T-helper 2 cell treated with Interferon-gamma antibody and Interleukin-4, amounts not matched to agents 100 ng/mL and 5 ng/mL, for 36 hours (primary cell): ENCODE measurements around the gene NHSL1. TPM values are rescaled to one million over a fixed set of nuclear protein-coding genes. Genes with fewer than 3 reads are reported as not detected.

Experiments
- intact Hi-C: fragments of 100-400 bp; cut with micrococcal nuclease; formaldehyde crosslinking; loops from one replicate; pipeline ENCODE4 v1.15.1; 2023
- total RNA-seq: library from RNA; stranded (reverse); gene quantifications from 2 replicates; pipeline ENCODE4 v1.2.3, GENCODE V29; 2022

Gene NHSL1
- total RNA-seq, 1 donor from 2014 or later: 0.84 TPM

DNA sequence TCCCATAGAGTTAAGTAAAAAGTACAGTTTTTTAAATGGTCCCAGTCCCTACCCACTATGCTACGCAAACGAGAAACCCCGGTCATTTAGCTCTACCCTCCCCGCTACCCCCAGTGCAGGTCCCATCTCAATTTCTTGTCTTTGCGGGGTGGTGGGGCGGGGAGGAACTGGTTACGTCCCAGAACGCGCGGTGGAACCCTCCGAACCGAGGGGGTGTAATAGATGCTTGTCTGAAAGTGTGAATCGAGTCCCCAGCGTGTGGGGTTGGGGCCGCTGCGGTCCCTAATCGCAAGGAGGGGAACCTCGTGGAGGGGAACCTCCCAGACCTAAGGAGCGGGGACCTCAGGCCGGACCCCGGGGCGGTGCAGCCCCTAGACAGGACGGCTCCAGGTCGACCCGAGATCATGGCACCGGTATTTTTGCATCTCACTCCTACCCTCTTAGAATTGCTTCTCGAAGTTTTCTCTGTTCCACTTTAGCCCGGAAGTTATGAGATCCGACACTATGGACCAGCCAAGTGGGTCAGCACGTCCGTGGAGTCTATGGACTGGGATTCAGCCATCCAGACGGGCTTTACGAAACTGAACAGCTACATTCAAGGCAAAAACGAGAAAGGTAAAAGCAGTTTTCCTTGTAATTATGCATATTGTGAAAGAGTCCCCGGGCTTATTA is 94.5 kb downstream of the NHSL1 start:
- intact Hi-C loops: loop anchor here (1.0 to 2.0 kb wide), 4 partner anchors 51 to 368 kb away; partner anchors contain the start of genes ARFGEF3, CCDC28A and PERP

DNA sequence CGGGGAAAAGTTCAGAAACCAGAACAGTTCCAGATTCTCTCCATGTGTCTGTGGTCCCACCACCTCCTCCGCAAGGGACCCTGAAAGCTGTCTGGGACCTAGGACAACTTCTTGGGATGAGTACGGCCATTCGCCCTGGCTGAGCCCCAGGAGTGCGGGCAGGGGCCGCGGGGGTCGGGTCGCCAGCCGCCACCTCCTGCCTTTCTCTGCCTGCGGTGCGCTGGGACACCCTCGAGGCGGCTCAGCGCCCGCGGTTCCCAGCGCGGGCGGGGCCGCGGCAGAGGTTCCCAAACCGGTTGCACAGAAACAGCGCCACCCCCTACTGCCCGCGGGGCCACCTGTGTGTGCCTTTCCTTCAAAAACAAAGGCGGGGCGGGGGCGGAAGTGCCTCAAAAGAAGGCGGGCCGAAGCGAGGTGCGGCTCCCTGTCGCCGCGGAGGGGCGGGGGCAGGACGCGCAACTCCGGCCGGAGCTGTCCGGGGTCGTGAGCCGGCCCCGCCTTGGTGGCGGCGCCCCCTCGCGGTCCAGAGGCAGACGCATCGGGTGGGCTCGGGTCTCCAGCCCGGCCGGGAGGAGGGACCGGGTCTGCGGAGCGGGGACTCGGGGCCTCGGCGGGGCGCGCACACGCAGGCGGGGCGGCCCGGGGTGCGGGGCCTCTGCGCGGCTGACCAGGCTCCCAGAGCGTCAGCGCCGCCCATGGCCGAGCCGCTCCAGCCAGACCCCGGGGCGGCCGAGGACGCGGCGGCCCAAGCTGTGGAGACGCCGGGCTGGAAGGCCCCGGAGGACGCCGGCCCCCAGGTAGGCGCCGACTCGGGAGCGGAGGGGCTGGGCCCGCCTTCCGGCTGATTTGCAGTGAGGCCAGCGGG is 95.3 kb downstream of the NHSL1 start, which contains the start of gene HEBP2:
Gene HEBP2 (plus strand): TSS at position 423 of the 865 bp plus-strand sequence. CDS start 273 bp downstream, at position 696.
- intact Hi-C loops: loop anchor here (1.0 to 2.0 kb wide), 4 partner anchors 52 to 369 kb away; partner anchors contain the start of genes ARFGEF3, CCDC28A and PERP

DNA sequence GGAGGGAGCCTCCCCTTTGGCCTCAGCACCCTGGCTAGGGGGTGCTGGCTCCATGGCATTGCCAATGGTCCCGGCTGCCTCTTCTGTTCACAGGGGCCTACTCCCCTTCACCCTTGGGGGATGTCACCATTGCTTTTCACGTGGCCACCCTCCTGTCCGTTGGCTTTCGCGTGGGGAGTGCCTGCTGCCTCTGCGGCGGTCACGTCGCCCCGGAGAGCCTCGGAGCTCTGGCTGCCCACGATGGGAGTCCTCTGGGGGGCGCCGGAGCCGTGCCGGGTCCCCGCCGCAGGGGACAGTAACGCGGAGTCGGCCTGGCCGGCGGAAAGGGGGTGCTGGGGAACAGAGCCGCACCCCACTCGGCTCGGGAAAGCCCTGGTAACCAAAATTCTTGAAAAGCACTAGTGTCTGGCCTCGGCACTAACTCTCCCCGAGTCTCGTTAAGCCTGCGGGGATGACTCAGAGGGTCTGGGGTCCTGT is 95.9 kb downstream of the NHSL1 start:
- intact Hi-C loops: no loop called here

GRCh38 chr6:138402838-138403187 is 96.5 kb downstream of the NHSL1 start:
- intact Hi-C loops: no loop called here

DNA sequence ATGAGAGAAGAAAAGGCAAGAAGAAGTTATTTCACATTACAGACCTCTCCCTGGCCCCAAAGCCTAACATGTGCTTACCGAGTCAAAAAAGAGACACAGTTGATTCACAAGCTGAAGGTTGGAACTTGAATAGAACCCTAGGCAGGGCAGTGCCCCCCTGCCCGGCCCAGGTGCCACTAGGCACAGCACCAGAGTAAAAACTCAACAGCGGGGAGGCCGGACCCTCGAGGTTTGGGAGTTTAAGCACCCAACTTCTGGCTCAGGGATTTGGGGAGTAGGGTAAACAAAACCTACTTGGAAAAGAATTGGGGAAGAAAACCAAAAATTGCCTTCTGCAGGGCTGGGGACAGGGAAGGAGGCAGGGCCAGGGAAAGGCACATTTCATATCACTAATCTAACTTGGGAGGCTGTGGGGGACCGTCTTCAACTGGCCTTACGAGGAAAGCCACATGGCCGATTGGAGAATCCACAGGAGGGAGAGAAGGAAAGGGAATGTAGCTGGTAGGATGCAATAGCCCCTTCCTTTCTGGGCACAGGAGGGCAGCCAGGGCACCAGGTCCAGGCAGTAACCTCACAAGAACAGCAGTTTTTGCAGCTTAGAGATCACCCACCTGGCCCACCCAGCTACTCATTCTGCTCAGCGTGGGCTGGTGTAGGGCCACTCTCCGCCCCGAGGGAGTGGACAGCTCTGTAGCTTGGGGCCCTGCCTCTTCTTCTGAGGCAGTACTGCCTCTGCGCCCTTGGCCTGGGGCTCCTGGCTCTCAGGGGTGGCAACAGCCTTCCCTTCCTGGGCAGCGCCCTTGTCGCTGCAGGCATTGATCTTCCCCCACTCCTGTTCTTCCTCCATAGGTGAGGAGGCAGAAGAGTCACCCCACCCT is 97.1 kb downstream of the NHSL1 start:
- intact Hi-C loops: no loop called here

- intact Hi-C loops: no loop called here
Observed at GRCh38 chr6:138400326-138400725, 99.0 kb downstream of the NHSL1 start.

- intact Hi-C loops: no loop called here
Observed at GRCh38 chr6:138397128-138398122, 101.9 kb downstream of the NHSL1 start.

DNA sequence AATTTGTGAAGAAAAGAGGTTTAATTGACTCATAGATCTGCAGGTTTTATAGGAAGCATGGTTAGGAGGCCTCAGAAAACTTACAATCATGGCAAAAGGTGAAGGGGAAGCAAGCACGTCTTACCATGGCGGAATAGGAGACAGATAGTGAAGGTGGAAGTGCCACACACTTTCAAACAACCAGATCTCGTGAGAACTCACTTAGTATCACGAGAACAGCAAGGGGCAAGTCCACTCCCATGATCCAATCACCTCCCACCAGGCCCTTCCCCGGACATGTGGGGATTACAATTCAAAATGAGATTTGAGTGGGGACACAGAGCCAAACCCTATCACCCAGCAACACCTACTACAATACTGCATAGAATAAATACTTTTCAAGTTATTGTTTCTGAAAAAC is 102.6 kb downstream of the NHSL1 start:
- intact Hi-C loops: no loop called here

DNA sequence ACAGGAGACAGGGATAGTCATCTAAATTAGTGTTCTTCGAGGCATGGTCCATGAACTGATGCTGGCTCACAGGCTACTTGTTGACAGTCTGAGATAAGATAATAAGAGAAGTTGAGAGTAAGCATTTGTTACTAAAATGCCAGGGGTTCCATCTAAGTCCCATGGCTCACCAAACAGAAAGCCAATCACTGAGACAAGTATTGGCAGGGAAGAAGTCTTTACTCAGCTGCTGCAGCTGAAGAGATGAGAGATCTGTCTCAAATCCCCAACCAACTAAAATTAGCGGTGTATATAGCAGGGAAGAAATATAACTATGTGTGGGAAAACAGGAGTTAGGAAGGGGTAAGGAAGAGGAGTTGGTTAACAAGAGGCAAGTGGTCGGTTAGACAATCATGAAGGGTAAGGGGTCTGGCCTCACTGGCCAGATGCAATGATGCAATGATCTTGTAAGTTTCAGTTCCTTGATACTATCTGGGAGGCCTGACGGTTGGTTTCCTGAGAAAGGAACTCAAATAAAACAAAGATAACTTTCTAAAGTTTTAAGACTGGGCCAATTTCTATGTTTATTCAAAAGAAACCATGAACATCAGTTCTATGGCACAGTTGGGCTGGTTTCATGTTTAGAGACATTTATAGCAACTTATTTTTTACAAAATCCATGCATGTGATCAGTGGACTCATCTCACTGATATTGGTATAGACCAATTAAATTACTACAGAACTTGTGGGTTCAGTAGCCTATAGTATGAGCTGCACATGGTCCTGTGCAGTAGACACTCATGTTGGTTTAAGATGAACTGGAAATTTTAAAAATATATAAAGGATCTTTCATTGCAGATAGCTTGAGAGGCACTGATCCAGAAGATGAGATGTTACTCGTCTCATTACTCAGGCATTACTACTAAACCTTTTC is 105.2 kb downstream of the NHSL1 start:
- intact Hi-C loops: no loop called here

GRCh38 chr6:138389551-138389950 is 109.7 kb downstream of the NHSL1 start:
- intact Hi-C loops: no loop called here

- intact Hi-C loops: no loop called here
Observed at GRCh38 chr6:138387577-138388368, 111.5 kb downstream of the NHSL1 start.

- intact Hi-C loops: no loop called here
Observed at GRCh38 chr6:138386897-138387296, 112.4 kb downstream of the NHSL1 start.

DNA sequence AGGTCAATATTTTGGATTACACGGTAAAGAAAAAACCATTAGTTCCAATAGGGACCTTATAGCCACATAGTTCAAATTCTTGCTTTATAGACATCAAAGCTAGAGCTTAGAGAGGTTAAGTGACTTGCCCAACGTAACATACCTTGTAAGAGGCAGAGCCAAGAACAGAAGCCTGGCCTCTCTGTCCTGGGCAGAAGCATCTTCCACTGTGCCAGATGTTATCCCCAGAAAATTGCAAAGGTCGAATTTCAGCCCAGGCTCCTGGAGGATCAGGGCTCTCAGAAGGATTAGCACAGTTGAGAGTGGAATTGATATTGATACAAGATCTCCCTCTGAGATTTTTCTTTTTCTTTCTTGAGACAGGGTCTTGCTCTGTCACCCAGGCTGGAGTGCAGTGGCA is 115.5 kb downstream of the NHSL1 start:
- intact Hi-C loops: no loop called here

DNA sequence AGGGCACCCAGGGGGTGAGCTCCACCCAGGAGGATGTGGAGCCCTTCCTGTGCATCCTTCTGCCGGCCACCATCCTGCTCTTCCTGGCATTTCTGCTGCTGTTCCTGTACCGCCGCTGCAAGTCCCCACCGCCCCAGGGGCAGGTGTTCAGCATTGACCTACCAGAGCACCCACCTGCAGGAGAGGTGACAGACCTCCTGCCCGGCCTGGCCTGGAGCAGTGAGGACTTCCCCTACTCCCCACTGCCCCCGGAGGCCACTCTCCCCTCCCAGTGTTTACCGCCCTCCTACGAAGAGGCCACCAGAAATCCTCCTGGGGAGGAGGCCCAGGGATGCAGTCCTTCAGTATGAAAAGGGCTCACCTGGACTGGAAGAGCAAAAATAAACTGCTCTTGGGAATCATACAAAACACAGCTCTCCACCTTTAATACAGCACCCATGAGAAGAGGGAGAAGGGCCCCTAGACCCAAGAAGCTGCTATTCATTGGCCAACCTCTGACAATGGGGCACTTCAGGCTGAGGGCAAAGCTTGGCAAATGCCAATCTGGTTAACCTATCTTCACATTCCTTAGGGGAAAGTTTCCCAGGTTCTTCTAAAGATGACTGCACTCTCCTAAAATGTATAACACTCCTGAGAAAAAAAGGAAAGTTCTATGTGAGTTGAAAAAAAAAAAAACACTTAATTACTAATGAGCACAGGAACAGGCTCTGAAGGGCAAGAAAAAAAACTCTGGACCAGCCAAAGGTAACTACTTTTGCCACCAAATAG is 116.6 kb downstream of the NHSL1 start:
- intact Hi-C loops: no loop called here

DNA sequence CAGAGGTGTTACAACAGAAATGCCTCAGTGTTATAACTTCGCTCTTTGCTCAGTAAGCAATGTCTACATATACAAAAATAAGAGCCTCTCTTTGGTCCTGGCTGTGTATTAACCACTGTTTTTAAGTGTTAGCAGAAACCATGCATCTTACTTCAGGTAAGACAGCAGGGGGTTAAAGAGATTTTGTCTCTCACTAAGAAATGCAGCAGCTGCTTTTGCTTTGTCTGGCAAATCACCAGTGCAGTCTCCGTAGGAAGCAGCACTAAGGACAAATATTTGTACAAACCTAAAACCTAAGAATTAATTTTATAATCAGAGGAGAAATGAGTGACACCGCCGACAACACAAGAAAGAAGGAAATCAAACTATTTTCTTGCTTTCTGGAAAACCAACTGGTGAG is 120.8 kb downstream of the NHSL1 start:
- intact Hi-C loops: no loop called here

- intact Hi-C loops: no loop called here
Observed at GRCh38 chr6:138377844-138378243, 121.5 kb downstream of the NHSL1 start, which contains the start of gene SMIM28. Gene SMIM28, plus strand, starts transcription at chr6:138377905. Its CDS starts 168 bp downstream, at chr6:138378073.

DNA sequence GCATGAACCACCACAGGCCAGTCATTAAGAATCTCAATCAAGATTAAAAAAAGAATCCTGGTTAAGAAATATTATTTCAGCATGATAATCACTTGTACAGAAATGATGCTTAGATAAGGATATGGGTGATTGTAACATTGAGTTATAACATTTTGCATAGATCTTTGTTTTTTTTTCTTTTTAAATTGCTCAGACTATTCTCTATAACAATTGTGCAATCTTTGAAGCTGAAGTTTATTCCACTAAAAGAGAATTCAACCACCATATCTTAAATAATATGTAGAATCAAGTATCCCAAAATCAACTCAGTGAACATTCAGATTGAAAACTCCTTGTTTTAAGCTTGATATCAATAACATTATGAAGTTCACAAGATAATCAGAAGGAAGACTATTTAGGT is 122.3 kb downstream of the NHSL1 start:
- intact Hi-C loops: no loop called here
